ENCODE measurements around the gene CIB4.

CIB4 gene

DNA sequence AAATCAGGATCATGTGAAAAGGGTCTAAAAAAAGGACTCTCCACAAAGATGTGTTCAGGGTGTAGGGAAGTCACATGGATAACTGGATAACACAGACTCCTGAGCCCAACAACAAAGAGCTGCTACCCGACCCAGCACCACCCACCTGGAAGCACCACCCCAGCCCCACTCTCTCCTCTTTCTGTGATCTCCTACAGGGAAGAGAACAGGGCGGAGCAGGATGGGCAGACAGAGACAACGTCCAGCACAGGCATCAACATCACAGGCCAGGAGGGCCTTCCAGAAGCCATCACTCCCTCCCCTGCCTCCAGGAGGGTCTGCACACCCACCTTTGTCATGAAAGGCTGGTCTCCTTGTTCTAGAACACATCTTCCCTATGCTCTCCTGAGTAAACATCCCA lies 1.3 kb upstream of the CIB4 start:
- H3K36me3 ChIP-seq (ENCODE audit: control insufficient read depth in 1 of 2, insufficient read depth in 2 of 2, low read depth in 1 of 2, low read length in 2 of 2) = no peaks in the 10 kb centered on the region
- H3K79me1 ChIP-seq (replicated peaks; ENCODE audit: low read length, poor library complexity, severe bottlenecking) = no peaks in the 10 kb centered on the region
- no peaks in the 10 kb centered on the region for H3K9me3 ChIP-seq (ENCODE audit: control insufficient read depth, low read length)
- peak overlapping the region; percentile 9 for H4K91ac ChIP-seq (ENCODE audit: low read length)
- H3K23ac ChIP-seq (ENCODE audit: low read length in 2 of 2) = no peak overlapping the region
- H3K4me2 ChIP-seq (ENCODE audit: low read length, poor library complexity, severe bottlenecking) = no peak overlapping the region
- peak overlapping the region in 1 of 2 experiments; percentile 35 for H3K14ac ChIP-seq (ENCODE audit: low read length in 2 of 2)
- H3K18ac ChIP-seq (ENCODE audit: low read depth in 1 of 2, low read length in 2 of 2) = peak overlapping the region; percentile 8 to 80
- no peak overlapping the region for H2BK15ac ChIP-seq (ENCODE audit: low read depth, poor library complexity, severe bottlenecking)
- no peak overlapping the region for H4K8ac ChIP-seq (ENCODE audit: low read length)
- H3K27me3 ChIP-seq (ENCODE audit: control insufficient read depth in 1 of 2, insufficient read depth in 1 of 2, low read length in 2 of 2) = peaks cover 66 to 72% of the 10 kb centered on the region in 2 experiments
- no peak for DNase-seq
- H3K9ac ChIP-seq (ENCODE audit: low read length) = no peak overlapping the region
- no peak overlapping the region for H2AK5ac ChIP-seq (ENCODE audit: low read length, severe bottlenecking)
- no peak overlapping the region for H2BK120ac ChIP-seq (ENCODE audit: low read depth, low read length)
- H3K4me3 ChIP-seq (ENCODE audit: insufficient read depth in 1 of 2, low read depth in 1 of 2, low read length in 2 of 2) = no peak overlapping the region
- peak overlapping the region in 1 of 2 experiments; percentile 81 for H2BK12ac ChIP-seq (ENCODE audit: low read length in 2 of 2)
- no peak overlapping the region for H2AFZ ChIP-seq (ENCODE audit: low read depth, low read length)
- peaks cover 4% of the 10 kb centered on the region for H3K4me1 ChIP-seq (ENCODE audit: control insufficient read depth, insufficient read depth, low read depth, low read length)
- no peak overlapping the region for H3K27ac ChIP-seq (ENCODE audit: low read length, poor library complexity, severe bottlenecking)
- no peak overlapping the region for H2BK5ac ChIP-seq (ENCODE audit: low read depth, low read length, poor library complexity, severe bottlenecking)
- WGBS = 55% methylated on average over 3 of the region's 3 CpGs
- H3K4ac ChIP-seq (ENCODE audit: low read depth in 1 of 2, low read length in 2 of 2) = peak overlapping the region in 1 of 2 experiments; percentile 28

DNA sequence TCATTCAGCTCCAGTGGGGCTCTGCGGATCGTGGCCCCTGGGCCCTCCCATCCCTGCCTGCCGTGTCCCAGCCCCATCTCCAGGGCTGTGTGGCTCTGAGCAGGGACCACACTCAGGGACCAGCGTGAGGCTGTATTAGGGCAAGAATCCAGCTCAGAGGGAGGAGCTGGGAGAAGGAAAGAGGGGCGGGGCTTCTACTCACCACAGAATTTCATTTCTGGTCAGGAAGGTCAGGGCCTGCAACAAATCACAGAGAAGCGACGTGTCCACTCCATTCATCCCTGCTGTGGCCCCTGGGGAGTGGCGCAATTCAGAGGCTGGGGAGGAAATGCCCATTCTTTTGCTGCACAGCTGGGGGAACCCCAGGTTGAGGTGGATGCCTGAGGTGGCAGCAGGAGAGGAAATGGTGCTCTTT lies 828 bp downstream of the CIB4 start:
- Histone ChIP-seq H3K27me3 (ENCODE audit: control insufficient read depth in 1 of 2, insufficient read depth in 1 of 2, low read length in 2 of 2) (peaks cover 55 to 64% of the 10 kb centered on the region in 2 experiments), H3K14ac (ENCODE audit: low read length in 2 of 2) (no peak overlapping the region), H3K4ac (ENCODE audit: low read depth in 1 of 2, low read length in 2 of 2) (no peak overlapping the region), H2AK5ac (ENCODE audit: low read length, severe bottlenecking) (no peak overlapping the region), H2AFZ (ENCODE audit: low read depth, low read length) (no peak overlapping the region), H2BK12ac (ENCODE audit: low read length in 2 of 2) (peak overlapping the region; percentile 63 to 66), H3K9me3 (ENCODE audit: control insufficient read depth, low read length) (no peaks in the 10 kb centered on the region), H3K27ac (ENCODE audit: low read length, poor library complexity, severe bottlenecking) (no peak overlapping the region), H2BK120ac (ENCODE audit: low read depth, low read length) (peak overlapping the region; percentile 49), H3K36me3 (ENCODE audit: control insufficient read depth in 1 of 2, insufficient read depth in 2 of 2, low read depth in 1 of 2, low read length in 2 of 2) (no peaks in the 10 kb centered on the region), H4K91ac (ENCODE audit: low read length) (no peak overlapping the region), H2BK5ac (ENCODE audit: low read depth, low read length, poor library complexity, severe bottlenecking) (no peak overlapping the region), H3K23ac (ENCODE audit: low read length in 2 of 2) (no peak overlapping the region), H3K18ac (ENCODE audit: low read depth in 1 of 2, low read length in 2 of 2) (peak overlapping the region in 1 of 2 experiments; percentile 74), H3K4me1 (ENCODE audit: control insufficient read depth, insufficient read depth, low read depth, low read length) (peaks cover 4% of the 10 kb centered on the region), H4K8ac (ENCODE audit: low read length) (peak overlapping the region; percentile 39), H3K79me1 (replicated peaks; ENCODE audit: low read length, poor library complexity, severe bottlenecking) (no peaks in the 10 kb centered on the region), H3K4me3 (ENCODE audit: insufficient read depth in 1 of 2, low read depth in 1 of 2, low read length in 2 of 2) (no peak overlapping the region), H3K9ac (ENCODE audit: low read length) (no peak overlapping the region), H2BK15ac (ENCODE audit: low read depth, poor library complexity, severe bottlenecking) (no peak overlapping the region), H3K4me2 (ENCODE audit: low read length, poor library complexity, severe bottlenecking) (no peak overlapping the region)
- 19% methylated on average over 8 of the region's 8 CpGs for WGBS
- peak; percentile 93 for DNase-seq

DNA sequence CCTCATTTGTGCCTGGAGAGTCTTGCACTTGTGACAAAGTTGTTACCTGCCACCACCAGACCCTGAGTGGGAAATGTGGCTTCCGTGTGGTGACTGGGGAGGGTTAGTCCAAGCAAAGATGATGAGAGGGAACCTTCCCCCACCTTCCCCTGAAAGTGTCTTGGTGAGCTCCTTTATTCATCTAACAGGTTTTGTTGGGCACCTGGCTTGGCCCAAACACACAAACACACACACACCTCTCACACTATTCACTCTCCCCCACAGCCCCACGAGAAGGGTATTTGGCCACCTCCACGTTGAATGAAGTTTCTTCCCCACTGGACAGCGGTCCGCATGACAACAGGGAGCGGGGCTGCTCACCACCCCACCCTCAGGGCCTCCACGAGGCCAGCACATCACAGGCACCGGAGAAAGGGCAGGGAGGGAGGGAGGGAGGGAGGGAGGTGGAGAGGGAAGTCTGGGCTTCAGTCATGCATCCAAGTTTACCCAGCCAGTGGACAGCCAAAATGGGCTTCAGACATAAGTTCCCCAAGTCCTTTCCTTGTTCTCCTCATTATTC lies 1.4 kb downstream of the CIB4 start:
- H2BK12ac ChIP-seq (ENCODE audit: low read length in 2 of 2) = peak overlapping the region; percentile 38 to 97
- peaks cover 4% of the 10 kb centered on the region for H3K4me1 ChIP-seq (ENCODE audit: control insufficient read depth, insufficient read depth, low read depth, low read length)
- H3K36me3 ChIP-seq (ENCODE audit: control insufficient read depth in 1 of 2, insufficient read depth in 2 of 2, low read depth in 1 of 2, low read length in 2 of 2) = no peaks in the 10 kb centered on the region
- H3K79me1 ChIP-seq (replicated peaks; ENCODE audit: low read length, poor library complexity, severe bottlenecking) = no peaks in the 10 kb centered on the region
- H3K18ac ChIP-seq (ENCODE audit: low read depth in 1 of 2, low read length in 2 of 2) = peak overlapping the region; percentile 48 to 72
- H3K9me3 ChIP-seq (ENCODE audit: control insufficient read depth, low read length) = no peaks in the 10 kb centered on the region
- no peak overlapping the region for H3K23ac ChIP-seq (ENCODE audit: low read length in 2 of 2)
- no peak overlapping the region for H2AFZ ChIP-seq (ENCODE audit: low read depth, low read length)
- DNase-seq = no peak
- no peak overlapping the region for H4K8ac ChIP-seq (ENCODE audit: low read length)
- H3K4me3 ChIP-seq (ENCODE audit: insufficient read depth in 1 of 2, low read depth in 1 of 2, low read length in 2 of 2) = no peak overlapping the region
- H4K91ac ChIP-seq (ENCODE audit: low read length) = peak overlapping the region; percentile 75
- no peak overlapping the region for H2BK120ac ChIP-seq (ENCODE audit: low read depth, low read length)
- H3K4me2 ChIP-seq (ENCODE audit: low read length, poor library complexity, severe bottlenecking) = no peak overlapping the region
- H3K27me3 ChIP-seq (ENCODE audit: control insufficient read depth in 1 of 2, insufficient read depth in 1 of 2, low read length in 2 of 2) = peaks cover 54 to 65% of the 10 kb centered on the region in 2 experiments
- no peak overlapping the region for H2AK5ac ChIP-seq (ENCODE audit: low read length, severe bottlenecking)
- no peak overlapping the region for H3K9ac ChIP-seq (ENCODE audit: low read length)
- no peak overlapping the region for H3K14ac ChIP-seq (ENCODE audit: low read length in 2 of 2)
- H3K4ac ChIP-seq (ENCODE audit: low read depth in 1 of 2, low read length in 2 of 2) = peak overlapping the region in 1 of 2 experiments; percentile 29
- no peak overlapping the region for H2BK15ac ChIP-seq (ENCODE audit: low read depth, poor library complexity, severe bottlenecking)
- H2BK5ac ChIP-seq (ENCODE audit: low read depth, low read length, poor library complexity, severe bottlenecking) = no peak overlapping the region
- H3K27ac ChIP-seq (ENCODE audit: low read length, poor library complexity, severe bottlenecking) = no peak overlapping the region
- WGBS = 73% methylated on average over 3 of the region's 8 CpGs

DNA sequence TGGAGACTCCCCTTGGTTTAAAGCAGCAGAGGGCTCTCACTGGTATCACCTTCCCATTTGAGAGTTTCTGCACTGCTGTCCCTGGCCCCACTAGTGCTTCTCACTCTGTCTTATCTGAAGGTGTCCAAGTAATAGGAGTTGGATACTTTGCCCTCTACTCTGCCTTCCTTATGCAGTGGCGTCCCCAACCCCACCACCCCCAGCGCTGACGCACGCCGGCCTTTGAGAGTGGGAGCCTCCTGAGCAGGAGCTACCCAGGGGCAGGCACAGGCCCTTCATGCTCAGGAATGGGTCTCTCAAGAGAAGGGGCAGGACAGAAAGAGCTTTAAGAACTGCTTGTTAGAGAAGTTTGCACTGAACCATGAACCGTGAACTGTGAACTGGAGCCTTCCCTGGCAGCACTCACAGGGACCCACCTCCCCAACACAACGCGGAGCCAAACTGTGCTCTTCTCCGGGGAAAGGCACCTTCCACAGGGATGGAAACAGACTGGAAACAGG lies 3.3 kb downstream of the CIB4 start:
- Histone ChIP-seq H2BK120ac (ENCODE audit: low read depth, low read length) (no peak overlapping the region), H4K91ac (ENCODE audit: low read length) (no peak overlapping the region), H2AFZ (ENCODE audit: low read depth, low read length) (no peak overlapping the region), H2AK5ac (ENCODE audit: low read length, severe bottlenecking) (no peak overlapping the region), H3K27ac (ENCODE audit: low read length, poor library complexity, severe bottlenecking) (no peak overlapping the region), H3K23ac (ENCODE audit: low read length in 2 of 2) (no peak overlapping the region), H3K4ac (ENCODE audit: low read depth in 1 of 2, low read length in 2 of 2) (no peak overlapping the region), H3K14ac (ENCODE audit: low read length in 2 of 2) (no peak overlapping the region), H3K9ac (ENCODE audit: low read length) (no peak overlapping the region), H3K36me3 (ENCODE audit: control insufficient read depth in 1 of 2, insufficient read depth in 2 of 2, low read depth in 1 of 2, low read length in 2 of 2) (no peaks in the 10 kb centered on the region), H3K4me2 (ENCODE audit: low read length, poor library complexity, severe bottlenecking) (no peak overlapping the region), H4K8ac (ENCODE audit: low read length) (no peak overlapping the region), H2BK15ac (ENCODE audit: low read depth, poor library complexity, severe bottlenecking) (no peak overlapping the region), H3K27me3 (ENCODE audit: control insufficient read depth in 1 of 2, insufficient read depth in 1 of 2, low read length in 2 of 2) (peaks cover 60 to 69% of the 10 kb centered on the region in 2 experiments), H3K18ac (ENCODE audit: low read depth in 1 of 2, low read length in 2 of 2) (no peak overlapping the region), H2BK12ac (ENCODE audit: low read length in 2 of 2) (peak overlapping the region; percentile 2 to 49), H3K79me1 (replicated peaks; ENCODE audit: low read length, poor library complexity, severe bottlenecking) (no peaks in the 10 kb centered on the region), H2BK5ac (ENCODE audit: low read depth, low read length, poor library complexity, severe bottlenecking) (no peak overlapping the region), H3K4me1 (ENCODE audit: control insufficient read depth, insufficient read depth, low read depth, low read length) (peaks cover 4% of the 10 kb centered on the region), H3K4me3 (ENCODE audit: insufficient read depth in 1 of 2, low read depth in 1 of 2, low read length in 2 of 2) (no peak overlapping the region), H3K9me3 (ENCODE audit: control insufficient read depth, low read length) (no peaks in the 10 kb centered on the region)
- no peak for DNase-seq
- 94% methylated on average over 3 of the region's 9 CpGs for WGBS
